Lung (tissue), 12 donors: ENCODE results near the gene CSMD2. TPM values are rescaled to one million over a fixed set of nuclear protein-coding genes. Genes with fewer than 3 reads are reported as not detected.

Experiments
- ATAC-seq: fragments of 200-7000 bp; cut with Tn5 transposase; one replicate; pipeline ENCODE4 v1.9.1; 2020; ENCODE audit warnings: moderate number of reproducible peaks; ENCODE audit not compliant: insufficient read depth, low FRiP score
- DNase-seq, 3 donors: peaks; one replicate each; pipeline ENCODE4 v3.0.0-alpha.2; 2013 to 2017
- H3K27ac ChIP-seq, 2 donors: one replicate each; pipeline ENCODE4 v1.5.1; 2013; ENCODE audit warnings: mild to moderate bottlenecking in 2 of 2, moderate library complexity in 2 of 2, control low read depth in 1 of 2, inconsistent platforms in 1 of 2, low read depth in 1 of 2, low read length in 1 of 2
- H3K27me3 ChIP-seq, 3 donors: one replicate each; pipeline ENCODE4 v1.5.1; 2013; ENCODE audit warnings: low read length in 2 of 3; ENCODE audit not compliant: control insufficient read depth in 3 of 3, insufficient read depth in 3 of 3
- H3K36me3 ChIP-seq, 4 donors: one replicate each; pipeline ENCODE4 v1.5.1; 2013; ENCODE audit warnings: low read length in 4 of 4, mild to moderate bottlenecking in 1 of 4, moderate library complexity in 1 of 4; ENCODE audit not compliant: control insufficient read depth in 4 of 4, insufficient read depth in 4 of 4
- H3K4me1 ChIP-seq, 5 donors: one replicate each; pipeline ENCODE4 v1.5.1; 2013; ENCODE audit warnings: low read length in 5 of 5, mild to moderate bottlenecking in 2 of 5, moderate library complexity in 1 of 5; ENCODE audit not compliant: control insufficient read depth in 5 of 5, insufficient read depth in 5 of 5
- H3K4me3 ChIP-seq: one replicate; pipeline ENCODE4 v1.5.1; 2013; ENCODE audit warnings: mild to moderate bottlenecking, control low read depth, moderate library complexity
- H3K9ac ChIP-seq, 2 donors: one replicate each; pipeline ENCODE4 v1.5.1; 2013; ENCODE audit warnings: low read length in 2 of 2, control low read depth in 1 of 2; ENCODE audit not compliant: insufficient read depth in 1 of 2
- H3K9me3 ChIP-seq, 4 donors: one replicate each; pipeline ENCODE4 v1.5.1; 2013; ENCODE audit warnings: low read length in 3 of 4, mild to moderate bottlenecking in 1 of 4, moderate library complexity in 1 of 4; ENCODE audit not compliant: control insufficient read depth in 4 of 4, insufficient read depth in 3 of 4
- WGBS, 2 donors: extraction: QIAGEN DNeasy Blood & Tissue Kit; methylation state at CpG; one replicate each; pipeline ENCODE4 v1.1.7; 2013; 5-methylcytosine and 5-hydroxymethylcytosine counted together
- polyA plus RNA-seq, 2 donors: library from polyadenylated mRNA; stranded (reverse); fragments of 200-250 nt; gene quantifications; one replicate each; pipeline ENCODE4 v1.2.1, GENCODE V29; 2013
- total RNA-seq, 2 donors: library from RNA; depleted of rRNA in 1 of 2; stranded (reverse); fragments of >200 nt in 1 of 2; gene quantifications; one replicate each; pipeline ENCODE4 v1.2.1, GENCODE V29; 2014 to 2021
- TF ChIP-seq, protein P1 (sequence below): IDR thresholded peaks from 2 replicates; pipeline ENCODE4 v1.5.1; 2012; ENCODE audit warnings: mild to moderate bottlenecking; ENCODE audit errors: control extremely low read depth, extremely low read depth
- donor health status: control.
- donor health status: control.
- donor health status: Bipolar disorder and iron deficiency.
- donor health status: healthy.
- donor health status: DM: yes; HTN: yes; CAD: no.

Gene CSMD2
- total and polyA plus RNA-seq, 4 donors = 0.11 to 1.2 (median 0.39) TPM

DNA sequence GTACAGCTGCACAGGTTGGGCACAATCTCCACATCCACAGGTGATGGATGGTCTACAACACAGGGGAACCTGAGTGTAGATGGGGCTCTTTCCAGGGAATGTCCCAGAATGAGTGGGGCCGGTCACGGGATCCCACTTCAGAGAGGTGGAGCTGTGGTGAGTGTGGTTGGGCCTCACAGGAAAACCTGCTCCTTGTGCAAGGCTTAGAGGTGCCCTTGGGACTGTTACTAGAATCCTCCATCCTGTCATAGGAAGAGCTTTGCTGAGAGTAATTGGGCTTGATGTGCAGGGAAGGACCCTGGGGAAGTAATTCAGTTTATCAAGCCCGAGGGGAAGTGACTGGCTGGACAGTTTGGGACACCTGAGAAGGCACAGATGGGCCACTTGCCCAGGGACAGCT lies 554.6 kb downstream of the CSMD2 start:
- no peak overlapping the region for H3K9ac ChIP-seq
- ATAC-seq = no peak
- peaks cover 0 to 2% (median 0%) of the 10 kb centered on the region in 4 donors for H3K9me3 ChIP-seq
- H3K4me1 ChIP-seq = no peaks in the 10 kb centered on the region
- 70 to 80% methylated on average over 3 of the region's 3 CpGs for WGBS, 2 donors
- TF ChIP-seq, protein P1, sequence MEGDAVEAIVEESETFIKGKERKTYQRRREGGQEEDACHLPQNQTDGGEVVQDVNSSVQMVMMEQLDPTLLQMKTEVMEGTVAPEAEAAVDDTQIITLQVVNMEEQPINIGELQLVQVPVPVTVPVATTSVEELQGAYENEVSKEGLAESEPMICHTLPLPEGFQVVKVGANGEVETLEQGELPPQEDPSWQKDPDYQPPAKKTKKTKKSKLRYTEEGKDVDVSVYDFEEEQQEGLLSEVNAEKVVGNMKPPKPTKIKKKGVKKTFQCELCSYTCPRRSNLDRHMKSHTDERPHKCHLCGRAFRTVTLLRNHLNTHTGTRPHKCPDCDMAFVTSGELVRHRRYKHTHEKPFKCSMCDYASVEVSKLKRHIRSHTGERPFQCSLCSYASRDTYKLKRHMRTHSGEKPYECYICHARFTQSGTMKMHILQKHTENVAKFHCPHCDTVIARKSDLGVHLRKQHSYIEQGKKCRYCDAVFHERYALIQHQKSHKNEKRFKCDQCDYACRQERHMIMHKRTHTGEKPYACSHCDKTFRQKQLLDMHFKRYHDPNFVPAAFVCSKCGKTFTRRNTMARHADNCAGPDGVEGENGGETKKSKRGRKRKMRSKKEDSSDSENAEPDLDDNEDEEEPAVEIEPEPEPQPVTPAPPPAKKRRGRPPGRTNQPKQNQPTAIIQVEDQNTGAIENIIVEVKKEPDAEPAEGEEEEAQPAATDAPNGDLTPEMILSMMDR = no peak
- H3K36me3 ChIP-seq = no peaks in the 10 kb centered on the region
- DNase-seq = no peak
- H3K4me3 ChIP-seq = no peak overlapping the region
- peaks cover 0 to 14% (median 5%) of the 10 kb centered on the region in 3 donors for H3K27me3 ChIP-seq
- H3K27ac ChIP-seq = no peak overlapping the region

DNA sequence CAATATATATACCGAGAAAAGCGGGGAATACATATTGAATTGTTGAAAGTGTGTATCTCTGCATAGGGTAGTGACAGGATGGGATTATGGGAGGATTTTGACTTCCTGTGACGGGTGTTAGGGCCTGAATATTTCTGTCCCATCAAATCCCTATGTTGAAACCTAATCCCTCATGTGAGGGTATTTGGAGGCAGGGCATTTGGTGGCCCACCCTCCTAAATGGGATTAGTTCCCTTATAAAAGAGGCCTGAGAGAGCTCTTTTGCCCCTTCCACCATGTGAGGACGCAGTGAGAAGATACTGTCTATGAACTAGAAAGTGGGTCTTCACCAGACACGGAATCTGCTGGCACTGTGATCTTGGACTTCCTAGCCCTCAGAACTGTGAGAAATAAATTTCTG lies 555.3 kb downstream of the CSMD2 start:
- DNase-seq = no peak

DNA sequence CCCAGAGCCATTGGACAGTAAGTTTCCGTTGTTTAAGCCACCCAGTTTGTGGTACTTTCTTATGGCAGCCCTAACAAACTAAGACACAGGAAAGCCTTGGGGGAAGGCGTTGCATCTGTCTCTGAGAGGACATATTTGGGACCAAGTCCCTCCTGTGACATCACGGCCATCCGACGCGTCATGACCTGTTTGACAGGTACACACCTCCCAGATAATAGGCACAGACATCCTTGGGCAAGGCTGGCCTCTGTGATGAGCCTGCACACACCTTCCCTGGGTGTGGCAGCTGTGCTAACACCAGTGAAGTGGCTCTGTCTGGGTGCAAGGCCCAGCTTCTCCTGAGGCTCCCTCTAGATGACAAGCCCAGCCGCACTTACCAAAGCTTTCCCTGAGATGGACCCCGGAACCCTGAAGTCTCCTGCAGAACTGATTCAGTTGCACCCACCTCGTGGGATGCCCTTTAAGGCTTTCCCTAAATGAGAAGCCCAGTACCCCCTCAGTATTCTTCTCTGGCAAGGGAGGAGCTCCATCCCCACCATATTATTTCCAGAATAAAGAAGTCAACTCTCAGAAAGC lies 556.1 kb downstream of the CSMD2 start:
- Histone ChIP-seq H3K9ac (no peak overlapping the region), H3K9me3 (peaks cover 0 to 2% (median 0%) of the 10 kb centered on the region in 4 donors), H3K27me3 (peaks cover 0 to 7% (median 0%) of the 10 kb centered on the region in 3 donors), H3K36me3 (no peaks in the 10 kb centered on the region), H3K27ac (no peak overlapping the region), H3K4me1 (no peaks in the 10 kb centered on the region), H3K4me3 (no peak overlapping the region)
- WGBS, 2 donors = 93 to 97% methylated on average over 9 of the region's 9 CpGs
- ATAC-seq = no peak
- DNase-seq = no peak
- TF ChIP-seq, protein P1 = no peak

More for the DNA sequence above, 555.3 kb downstream of the CSMD2 start:
- no peak for ATAC-seq
- Histone ChIP-seq H3K4me3 (no peak overlapping the region), H3K9ac (no peak overlapping the region), H3K36me3 (no peaks in the 10 kb centered on the region), H3K27me3 (peaks cover 0 to 8% (median 5%) of the 10 kb centered on the region in 3 donors), H3K27ac (no peak overlapping the region), H3K4me1 (no peaks in the 10 kb centered on the region), H3K9me3 (peaks cover 0 to 2% (median 0%) of the 10 kb centered on the region in 4 donors)
- TF ChIP-seq, protein P1 = no peak
- 91 to 94% methylated on average over 5 of the region's 5 CpGs for WGBS, 2 donors
